ENCODE data around the gene PUS3.
"Not testable (repeated sequence)": the region's sequence is repeated elsewhere in the genome, so short reads cannot be mapped to it uniquely, and the experiment has no call there.

The PUS3 gene

GRCh38 chr11:125869521-125869920 is 33.5 kb downstream of the PUS3 start:
- no peak for DNase-seq (ENCODE audit: low read depth in 2 of 2)

DNA sequence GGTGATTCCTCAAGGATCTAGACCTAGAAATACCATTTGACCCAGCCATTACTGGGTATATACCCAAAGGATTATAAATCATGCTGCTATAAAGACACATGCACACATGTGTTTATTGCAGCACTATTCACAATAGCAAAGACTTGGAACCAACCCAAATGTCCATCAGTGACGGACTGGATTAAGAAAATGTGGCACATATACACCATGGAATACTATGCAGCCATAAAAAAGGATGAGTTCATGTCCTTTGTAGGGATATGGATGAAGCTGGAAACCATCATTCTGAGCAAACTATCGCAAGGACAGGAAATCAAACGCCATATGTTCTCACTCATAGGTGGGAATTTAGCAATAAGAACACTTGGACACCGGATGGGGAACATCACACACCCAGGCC is 37.7 kb downstream of the PUS3 start:
- not testable (repeated sequence) for DNase-seq (ENCODE audit: low read depth in 2 of 2)

DNA sequence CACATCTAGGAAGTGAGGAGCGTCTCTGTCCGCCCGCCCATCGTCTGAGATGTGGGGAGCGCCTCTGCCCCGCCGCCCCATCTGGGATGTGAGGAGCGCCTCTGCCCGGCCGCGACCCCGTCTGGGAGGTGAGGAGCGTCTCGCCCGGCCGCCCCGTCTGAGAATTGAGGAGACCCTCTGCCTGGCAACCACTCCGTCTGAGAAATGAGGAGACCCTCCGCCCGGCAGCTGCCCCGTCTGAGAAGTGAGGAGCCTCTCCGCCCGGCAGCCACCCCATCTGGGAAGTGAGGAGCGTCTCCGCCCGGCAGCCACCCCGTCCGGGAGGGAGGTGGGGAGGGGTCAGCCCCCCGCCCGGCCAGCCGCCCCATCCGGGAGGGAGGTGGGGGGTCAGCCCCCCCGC is 40.2 kb downstream of the PUS3 start:
- not testable (repeated sequence) for DNase-seq (ENCODE audit: low read depth in 2 of 2)

DNA sequence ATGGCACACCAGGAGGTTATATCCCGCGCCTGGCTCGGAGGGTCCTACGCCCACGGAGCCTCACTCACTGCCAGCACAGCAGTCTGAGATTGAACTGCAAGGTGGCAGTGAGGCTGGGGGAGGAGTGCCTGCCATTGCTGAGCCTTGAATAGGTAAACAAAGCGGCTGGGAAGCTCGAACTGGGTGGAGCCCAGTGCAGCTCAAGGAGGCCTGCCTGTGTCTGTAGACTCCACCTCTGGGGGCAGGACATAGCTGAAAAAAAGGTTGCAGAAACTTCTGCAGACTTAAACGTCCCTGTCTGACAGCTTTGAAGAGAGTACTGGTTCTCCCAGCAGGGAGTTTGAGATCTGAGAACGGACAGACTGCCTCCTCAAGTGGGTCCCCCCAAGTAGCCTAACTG is 45.3 kb downstream of the PUS3 start:
- not testable (repeated sequence) for DNase-seq (ENCODE audit: low read depth in 2 of 2)

DNA sequence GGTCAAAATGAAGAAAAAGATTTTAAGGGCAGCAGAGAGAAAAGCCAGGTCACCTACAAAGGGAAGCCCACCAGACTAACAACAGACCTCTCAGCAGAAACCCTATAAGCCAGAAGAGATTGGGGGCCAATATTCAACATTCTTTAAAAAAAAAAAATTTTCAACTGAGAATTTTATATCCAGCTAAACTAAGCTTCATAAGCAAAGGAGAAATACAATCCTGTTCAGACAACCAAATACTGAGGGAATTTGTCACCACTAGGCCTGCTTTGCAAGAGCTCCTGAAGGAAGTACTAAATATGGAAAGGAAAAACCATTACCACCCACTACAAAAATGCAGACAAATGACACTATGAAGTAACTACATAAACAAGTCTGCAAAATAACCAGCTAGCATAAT is 56.8 kb downstream of the PUS3 start:
- DNase-seq (ENCODE audit: low read depth in 2 of 2), result no peak

Data from fibroblast of skin of left biceps (primary cell).